GM18520 (cell line): ENCODE data around the gene RIN3.

Experiments
- ATAC-seq: cut with Tn5 transposase; IDR thresholded peaks from one replicate; pipeline ENCODE4 v1.9.1; 2021; ENCODE audit not compliant: unreplicated experiment

RIN3 gene

DNA sequence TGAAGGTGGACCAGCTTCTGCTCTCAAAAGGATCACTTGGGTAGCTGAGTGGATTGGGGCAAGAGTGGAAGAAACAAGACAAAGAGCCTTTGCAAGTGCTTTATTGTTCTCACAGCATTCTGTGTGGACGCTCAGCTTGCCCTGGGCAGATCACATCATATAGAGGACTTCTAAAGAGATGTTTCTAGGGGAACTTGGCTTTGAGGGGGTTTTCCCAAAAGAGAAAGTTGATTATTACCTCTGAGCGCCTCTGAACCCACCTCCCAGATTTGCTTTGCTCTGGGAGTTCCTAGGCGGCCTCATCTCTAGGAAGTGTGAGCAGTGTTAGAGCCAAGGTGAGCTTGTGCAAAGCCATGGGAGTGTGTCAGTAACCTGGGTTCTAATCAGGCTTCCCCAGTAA, 81.7 kb downstream of the RIN3 start:
- ATAC-seq = no peak

DNA sequence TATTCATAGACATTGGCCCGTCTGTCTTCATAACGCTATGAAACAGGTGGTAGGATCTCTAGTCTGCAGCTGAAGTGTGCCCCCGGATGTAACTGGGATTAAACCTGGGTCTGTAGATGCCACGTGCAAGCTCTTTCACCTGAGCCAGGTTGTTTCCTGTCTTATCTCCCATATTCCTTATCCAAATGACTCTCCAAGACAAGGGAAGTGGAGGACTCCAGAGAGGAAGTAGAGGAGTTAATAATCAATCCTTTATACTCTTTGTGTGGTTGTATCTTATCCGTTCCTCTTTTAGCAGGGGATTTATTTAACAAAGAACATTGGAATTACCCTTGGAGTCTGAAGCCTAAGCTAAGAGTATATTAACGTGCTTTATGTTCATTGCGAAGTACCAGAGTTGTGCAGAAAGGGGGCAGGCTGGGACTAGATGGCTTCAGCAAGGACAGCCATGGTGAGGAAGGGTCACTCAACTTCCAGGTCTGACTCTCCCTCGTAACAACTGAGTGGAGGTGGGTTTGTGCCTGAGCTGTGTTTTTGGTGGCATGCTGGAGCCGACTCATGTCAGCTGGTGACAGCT, 82.8 kb downstream of the RIN3 start:
- no peak for ATAC-seq

DNA sequence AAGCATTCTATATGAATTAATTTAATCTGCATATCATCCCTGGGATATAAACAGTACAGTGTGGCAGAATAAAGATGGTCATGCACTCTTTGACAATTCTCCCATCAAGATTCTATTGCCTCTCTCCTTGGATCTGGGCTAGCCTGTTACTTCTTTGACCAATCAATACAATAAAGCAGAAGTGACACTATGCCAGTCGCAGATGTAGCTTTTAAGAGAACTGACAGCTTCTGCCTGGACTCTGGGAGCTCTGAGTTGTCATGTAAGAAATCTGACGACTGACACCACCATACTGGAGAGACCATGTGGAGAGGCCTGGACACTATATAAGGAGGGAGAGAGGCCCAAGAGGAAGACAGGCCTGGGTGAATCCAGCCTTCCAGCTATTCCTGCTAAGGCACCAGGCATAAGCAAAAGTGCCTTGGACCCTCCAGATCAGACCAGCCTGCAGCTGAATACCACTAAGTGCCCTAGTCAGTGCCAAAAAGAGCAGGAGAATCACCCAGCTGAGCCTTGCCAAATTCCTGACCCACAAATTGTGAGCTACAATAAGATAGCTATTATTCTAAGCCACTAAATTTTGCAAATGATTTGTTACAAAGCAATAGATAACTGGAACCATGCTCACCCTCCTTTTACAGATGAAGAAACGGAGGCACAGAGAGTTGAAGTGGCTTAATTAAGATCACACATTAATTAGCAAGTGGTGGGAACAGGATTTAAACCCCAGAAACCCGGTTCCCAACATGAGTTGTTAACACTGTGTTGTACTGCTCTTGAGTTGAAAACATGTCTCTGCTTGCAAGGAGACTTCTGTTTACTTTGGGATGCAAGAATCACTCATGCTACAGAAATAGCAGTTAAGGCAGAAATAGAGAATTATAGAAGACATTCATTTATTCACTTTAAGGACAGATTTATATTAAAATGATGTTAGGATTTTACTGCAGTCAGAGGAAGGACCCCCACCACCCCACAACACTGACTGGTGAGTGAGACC, 84.6 kb downstream of the RIN3 start:
- no peak for ATAC-seq

DNA sequence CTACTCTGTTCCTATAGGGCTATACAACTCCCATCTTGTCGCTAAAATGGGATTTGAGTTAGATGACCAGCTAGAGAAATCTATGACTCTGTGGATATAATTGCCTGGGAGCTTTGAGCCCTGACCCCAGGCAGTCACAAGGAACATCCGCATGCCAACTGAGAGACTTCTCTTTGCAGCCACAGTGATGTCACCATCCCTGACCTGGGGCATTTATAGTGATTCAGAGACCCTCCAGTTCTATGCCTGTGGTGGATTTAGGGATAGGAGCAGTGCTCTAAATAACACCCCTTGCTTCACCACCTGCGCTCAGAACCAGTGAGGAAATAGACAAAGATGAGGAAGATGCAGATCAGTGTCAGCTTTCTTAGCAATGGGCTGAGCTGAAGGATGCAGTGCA, 86.2 kb downstream of the RIN3 start:
- ATAC-seq = no peak

DNA sequence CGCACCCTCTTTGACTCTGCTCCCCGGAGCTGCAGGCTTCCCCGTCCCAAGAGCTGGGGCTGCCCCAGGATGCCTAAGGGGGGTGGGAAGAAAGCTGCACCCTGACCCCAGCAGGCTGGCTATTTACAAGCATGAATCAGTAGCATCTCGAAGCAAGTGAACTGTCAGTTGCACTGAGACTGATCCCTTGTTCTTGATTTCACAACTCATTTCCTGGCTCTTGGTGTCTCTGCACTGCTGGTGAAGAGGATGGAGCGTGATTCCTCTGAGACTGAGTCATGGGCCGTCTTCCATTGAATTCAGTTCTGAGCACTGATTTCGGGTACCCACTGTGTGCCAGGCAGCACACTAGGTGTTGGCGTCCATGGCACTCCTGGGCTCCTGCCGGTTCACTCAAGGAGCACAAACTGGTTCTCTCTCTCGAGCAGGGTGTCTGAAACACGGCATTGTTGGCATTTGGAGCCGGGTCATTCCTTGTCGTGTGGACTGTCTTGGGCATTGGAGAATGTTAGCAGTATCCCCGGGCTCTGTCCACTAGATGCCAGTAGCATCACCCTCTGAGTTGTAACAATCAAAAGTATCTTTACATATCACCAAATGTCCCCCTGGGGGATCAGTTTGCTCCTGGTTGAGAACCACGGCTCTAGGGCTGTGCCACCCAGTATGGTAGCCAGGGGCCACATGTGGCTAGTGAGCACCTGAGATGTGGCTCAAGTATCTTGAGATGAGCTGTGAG, 86.9 kb downstream of the RIN3 start:
- ATAC-seq = no peak

DNA sequence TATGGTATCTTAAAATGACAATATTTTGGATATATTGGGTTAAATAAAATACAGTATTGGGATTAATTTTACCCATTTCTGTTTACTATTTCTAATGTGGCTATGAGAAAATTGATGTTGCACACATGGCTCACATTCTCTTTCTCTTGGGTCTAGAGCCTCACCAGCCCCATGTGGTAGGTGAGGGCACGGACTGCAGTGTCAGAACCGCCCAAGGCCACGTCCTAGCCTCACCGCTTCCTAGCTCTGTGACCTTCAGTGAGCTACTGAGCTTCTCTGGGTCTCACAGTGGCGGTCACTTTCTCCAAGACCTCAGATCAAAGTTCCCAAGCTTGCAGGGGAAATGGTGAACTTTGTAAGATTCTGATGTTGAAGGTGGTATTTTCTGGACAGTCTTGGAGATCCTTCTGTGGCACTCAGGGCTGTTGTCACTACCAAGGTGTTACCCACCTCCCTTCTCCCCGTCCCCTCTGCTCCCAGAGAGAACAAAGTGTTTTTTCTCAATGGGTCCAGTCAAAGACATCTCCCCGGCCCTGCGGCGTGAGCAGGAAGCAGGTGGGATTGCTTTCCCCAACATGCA, 87.6 kb downstream of the RIN3 start:
- ATAC-seq = no peak

DNA sequence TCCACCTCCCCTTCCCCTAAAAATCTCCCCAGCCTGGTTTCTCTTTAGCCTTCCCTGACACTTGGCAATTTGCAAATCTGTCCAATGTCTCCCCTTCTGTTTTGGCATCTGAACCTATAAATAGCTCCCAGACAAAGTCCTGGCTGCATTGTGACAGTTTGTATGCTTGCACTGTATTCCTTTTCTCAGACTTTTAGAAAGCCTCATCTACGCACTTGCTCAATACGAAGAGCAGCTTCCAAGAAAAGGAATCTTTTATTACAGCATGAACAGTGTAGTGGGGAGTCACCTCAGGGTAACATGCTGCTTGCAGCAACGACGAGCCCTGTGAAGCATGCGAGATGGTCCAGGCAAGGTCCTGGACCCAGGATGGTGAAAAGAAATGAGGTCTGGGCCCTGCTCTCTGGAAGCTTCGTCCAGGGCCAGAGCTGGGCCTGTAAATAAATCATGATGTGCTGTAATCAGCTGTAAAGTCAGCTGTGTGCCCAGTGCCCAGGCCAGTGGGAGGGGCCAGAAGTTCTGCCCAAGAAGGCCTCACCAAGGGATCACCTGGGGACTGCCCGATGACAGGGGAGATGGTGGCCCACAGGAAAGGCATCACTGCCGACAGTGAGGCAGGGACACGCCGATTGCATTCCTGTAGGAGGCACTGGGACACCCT, 88.3 kb downstream of the RIN3 start:
- no peak for ATAC-seq

DNA sequence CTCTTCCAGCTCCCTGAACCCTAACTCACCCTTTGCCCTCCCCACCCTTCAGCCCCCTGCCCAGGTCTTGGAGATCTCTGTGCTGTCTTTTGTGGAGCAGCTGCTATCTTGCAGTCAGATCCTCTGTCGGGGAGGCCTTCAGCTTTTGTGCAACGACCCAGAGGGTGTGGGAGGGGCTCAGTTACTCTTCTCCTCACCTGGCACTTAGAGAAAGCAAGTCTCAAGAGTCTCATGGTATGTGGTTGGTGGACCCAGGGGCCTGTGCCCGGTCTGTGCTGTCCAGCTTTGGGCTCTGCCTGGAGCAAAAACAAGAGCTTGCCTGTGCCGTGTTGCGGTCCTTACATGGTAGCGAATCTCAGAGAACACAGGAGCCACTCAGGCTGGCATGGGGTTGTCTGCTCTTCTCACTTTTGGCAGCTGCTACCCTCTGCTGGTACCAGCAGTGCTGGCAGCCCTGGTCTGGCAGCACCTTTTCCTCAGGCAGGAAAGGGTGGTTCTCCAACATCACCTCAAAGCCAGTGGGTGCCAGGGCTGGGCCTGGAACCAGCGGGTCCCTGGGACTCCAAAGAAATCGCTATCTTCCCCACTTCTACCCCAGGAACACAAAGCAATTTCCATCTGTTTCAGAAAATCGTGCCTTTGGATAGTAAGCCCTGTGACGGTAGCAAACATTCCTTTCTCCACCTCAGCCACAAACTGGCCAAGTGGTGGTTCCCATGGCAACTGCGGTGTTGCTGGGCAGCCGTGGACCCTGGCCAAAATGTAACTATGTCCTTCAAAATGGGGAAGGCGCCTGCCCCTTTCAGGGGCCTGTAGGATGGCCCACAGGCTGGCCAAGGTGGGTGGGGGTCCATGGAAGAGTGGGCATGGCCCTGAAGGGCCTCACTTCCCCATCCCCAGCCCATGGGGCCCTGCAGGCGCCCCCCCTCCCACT, 90.0 kb downstream of the RIN3 start:
- ATAC-seq = no peak

DNA sequence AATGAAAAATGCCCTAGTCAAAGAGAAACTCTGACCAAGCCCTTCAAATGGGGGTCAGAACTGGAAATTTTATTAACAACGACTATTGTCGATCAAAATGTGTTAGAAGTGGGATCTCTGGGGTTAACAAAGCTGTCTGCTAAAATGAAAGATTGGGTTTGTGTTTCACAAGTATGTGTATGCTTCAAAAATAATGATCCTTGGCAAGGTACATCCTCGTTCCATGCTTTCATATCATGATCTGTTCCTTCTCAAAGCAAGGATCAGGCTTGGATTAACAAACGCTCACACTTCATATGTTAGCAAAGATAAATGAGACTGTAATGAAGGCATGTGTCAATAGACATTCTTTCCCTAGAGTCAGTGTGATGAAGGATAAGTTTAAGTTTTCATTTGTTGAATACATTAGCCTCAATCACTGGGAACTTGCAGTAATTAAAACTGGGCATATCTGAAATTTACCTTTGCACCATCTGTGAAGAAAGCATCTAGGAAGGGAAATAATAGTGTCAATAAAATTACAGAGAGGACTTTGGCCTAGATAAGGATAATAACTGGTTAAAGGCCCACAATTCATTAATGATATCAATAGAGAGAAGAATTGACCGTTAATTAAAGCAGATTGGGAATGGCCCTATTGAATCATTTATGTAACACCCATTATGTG, 91.8 kb downstream of the RIN3 start:
- no peak for ATAC-seq

DNA sequence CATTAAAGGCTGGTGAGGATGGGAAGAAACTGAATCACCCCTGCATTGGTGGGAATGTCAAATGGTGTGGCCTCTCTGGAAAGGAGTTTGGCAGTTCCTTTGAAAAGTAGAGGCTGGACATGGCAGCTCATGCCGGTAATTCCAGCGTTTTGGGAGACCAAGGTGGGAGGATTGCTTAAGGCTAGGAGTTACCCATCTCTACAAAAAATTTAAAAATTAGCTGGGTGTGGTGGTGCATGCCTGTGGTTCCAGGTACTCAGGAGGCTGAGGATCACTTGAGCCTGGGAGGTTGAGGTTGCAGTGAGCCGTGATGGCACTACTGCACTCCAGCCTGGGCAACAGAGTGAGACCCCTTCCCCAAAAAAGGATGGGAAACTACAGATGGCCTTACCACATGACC, 93.7 kb downstream of the RIN3 start:
- ATAC-seq = no peak

DNA sequence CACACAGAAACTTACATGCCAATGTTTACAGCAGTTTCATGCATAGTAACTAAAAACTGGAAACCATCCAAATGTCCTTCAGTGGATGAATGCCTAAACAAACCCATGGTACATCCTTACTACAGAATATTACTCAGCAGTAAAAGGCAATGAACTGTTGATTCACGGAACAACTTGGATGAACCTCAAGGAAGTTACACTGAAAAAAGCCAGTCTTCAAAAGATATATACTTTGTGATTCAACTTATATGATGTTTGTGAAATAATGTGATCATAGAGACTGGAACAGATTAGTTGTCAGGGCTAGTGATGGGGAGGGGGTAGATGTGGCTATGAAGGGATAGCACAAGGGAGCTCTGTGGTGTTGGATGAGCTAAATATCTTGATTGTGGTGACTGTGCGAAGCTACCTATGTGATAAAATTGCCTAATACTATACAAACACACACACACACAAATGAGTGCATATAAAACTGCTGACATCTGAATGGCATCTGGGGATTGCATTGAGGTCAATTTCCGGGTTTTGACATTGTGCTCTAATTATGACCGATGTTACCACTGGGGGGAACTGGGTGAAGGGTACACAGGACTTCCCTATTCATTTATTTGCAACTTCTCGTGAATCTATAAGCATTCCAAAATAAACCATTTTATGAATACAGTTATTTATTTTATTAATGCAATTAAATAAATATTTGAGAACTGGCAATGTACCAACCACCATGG, 94.3 kb downstream of the RIN3 start:
- ATAC-seq = no peak

DNA sequence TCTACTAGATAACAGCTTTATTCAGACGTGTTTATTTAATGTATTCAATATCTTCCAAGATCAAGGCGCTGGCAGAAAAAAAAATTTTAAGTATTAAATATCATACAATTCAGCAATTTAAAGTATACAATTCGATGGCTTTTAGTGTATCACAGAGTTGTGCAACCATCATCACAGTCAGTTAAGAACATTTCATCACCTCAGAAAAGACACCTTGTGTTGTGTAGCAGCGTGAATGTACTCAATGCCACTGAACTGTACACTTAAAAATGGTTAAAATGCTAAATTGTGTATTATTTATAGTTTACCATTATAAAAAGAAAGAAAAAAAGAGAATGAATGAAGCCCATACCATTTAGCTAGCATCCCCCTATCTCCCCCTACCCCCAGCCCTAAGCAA, 96.4 kb downstream of the RIN3 start:
- no peak for ATAC-seq

DNA sequence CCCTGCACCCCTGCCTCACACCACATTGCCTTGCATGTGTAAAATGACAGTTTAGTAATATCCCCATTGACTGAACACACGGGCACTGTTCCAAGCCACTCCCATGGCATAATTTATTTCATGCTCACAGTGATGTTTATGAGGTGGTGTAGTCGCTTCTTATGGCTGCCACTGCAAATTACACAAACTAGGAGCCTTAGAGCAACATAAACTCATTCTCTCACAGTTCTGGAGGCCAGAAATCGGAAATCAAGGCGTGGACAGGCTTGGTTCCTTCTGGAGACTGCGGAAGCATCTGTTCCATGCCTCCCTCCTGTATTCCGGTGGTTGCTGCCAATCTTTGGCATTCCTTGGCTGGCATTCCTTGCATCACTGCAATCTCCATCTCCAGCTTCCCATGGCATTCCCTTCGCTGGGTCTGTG, 97.3 kb downstream of the RIN3 start:
- ATAC-seq = no peak

DNA sequence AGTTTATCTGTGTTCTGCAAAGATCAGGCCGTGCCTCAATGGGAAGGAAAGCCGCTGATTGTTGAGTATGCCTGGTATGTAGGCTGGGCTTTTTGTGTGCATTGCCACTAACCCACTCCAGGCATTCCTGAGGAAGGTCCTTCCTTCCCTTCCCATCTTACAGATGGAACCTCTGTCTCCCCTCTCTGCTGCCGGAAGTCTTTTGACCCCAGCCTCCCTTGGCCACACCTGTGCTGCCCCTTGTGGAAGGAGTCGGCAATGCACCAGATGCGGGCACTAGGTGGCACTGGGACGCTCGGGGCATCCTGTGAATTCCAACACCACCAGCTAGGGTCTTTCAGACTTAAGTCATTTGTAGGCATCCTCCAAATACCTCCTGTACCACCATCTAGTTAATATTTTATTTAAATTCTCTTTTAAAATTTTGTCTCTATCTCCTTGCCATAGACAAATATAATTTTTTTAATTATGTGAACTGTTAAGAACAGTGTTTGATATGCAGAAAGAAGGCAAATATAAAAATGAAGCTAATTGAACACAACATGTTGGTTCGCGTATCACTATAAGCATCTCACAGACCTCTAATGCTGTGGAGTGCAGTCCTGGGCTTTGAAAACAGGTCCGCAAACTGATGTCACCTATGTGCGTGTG, 99.6 kb downstream of the RIN3 start:
- ATAC-seq = no peak

DNA sequence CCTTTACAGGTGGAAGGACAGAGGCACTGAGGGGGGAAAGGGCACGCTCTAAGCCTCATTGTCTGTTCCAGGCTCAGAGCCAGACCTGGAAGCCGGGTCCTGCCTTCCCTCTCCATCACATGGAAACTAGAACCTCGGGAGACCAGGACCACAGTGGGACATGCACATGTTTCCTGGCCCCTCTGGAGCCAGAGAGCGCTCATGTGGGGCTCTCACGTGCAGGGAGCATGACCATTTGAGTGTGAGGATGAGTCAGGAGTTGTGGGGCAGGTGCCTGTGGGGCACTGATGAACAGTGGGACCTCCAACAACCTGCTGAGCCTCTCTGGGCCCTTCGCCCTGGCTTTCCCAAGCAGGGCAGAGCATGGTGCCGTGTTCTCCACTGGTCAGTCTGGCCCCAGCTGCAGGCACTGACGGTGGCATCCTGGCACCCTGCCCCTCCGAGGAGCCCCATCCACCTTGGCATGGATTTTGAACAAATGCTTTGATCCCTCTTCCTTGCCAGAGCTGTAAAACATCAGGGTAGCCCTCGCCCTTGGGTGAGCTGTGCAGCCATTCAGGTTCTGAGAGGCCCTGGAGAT, 100.2 kb downstream of the RIN3 start:
- no peak for ATAC-seq

DNA sequence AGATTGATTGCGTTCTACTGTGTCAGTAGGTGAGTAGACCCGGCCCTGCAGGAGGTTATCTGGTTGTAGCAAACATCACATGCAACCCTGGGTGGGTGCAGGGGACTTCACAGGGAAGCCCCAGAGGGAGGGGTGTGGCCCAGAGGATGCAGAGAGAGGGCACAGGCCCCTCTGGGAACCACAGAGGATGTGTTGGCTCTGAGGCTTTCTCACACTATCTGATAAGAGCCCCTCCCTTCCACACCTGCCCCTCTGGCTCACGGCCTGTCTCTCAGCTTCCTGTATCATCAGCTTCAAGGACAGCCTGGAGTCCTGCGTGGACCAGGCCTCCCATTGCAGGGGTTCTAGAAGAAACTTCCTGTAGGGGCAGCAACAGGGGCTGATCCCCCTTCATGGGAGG, 101.9 kb downstream of the RIN3 start:
- ATAC-seq = peak; percentile 76

DNA sequence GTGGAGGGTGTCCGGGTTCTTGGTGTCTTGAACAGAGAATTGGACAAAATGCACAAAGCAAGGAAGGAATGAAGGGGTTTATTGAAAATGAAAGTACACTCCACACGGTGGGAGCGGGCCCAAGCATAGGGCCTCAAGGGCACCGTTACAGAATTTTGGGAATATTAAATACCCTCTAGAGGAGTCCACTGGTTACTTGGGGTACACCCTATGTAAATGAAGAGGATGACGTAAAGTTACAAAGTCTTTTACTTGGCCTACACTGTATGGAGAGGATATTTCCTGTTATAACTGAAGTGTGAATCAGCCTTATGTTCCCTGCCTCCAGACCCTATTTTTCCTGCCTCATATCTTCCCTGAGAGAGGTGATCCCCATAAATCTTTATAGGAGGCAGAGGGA, 102.6 kb downstream of the RIN3 start:
- no peak for ATAC-seq

DNA sequence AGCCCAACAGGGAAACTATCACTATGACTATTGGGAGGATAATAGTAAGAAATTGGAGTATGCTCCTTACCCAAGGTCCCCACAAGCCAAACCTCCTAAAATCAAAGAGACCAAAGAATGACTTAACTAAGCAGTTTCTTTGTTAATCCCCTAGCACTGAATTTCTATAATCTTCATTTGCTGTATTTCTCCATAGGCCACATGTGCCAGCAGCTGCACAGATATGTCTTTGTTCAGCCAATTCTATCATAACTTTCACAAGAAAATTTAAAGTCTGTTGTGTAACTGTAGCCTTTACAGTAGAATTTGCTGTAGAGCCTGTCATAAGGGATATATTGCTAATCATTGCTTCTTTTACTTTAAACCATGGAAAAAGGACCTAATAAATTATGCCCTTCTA, 104.0 kb downstream of the RIN3 start:
- no peak for ATAC-seq
